ENCODE results near the gene IFIT3. TPM values are rescaled to one million over a fixed set of nuclear protein-coding genes. Genes with fewer than 3 reads are reported as not detected.

The IFIT3 gene
- total and polyA plus RNA-seq, 9 of the 15 experiments (the other 6 are each of a cell fraction or from before 2014, with no cell fraction given): 0.23 to 2.2 (median 0.77) TPM

DNA sequence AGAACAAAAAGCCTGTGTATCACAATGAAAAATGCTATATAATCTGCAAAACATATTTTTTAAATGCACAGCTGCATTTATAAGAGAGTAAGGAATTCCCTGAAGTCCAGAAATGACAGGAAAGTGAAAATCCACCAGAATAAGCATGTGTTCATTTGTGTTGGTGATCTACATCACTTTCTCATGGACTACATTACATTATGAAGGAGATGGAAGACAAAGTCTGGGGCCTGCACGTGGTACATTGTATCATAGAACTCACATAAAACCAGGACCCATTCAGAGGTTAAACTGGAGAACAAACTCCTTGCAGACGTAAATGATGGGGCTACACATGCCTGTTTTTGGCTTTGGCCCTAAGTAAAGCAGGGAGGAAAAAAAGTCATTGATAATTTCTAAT lies 16.4 kb downstream of the IFIT3 start (continued):
- TF ChIP-seq, protein P1, sequence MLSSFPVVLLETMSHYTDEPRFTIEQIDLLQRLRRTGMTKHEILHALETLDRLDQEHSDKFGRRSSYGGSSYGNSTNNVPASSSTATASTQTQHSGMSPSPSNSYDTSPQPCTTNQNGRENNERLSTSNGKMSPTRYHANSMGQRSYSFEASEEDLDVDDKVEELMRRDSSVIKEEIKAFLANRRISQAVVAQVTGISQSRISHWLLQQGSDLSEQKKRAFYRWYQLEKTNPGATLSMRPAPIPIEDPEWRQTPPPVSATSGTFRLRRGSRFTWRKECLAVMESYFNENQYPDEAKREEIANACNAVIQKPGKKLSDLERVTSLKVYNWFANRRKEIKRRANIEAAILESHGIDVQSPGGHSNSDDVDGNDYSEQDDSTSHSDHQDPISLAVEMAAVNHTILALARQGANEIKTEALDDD (IDR thresholded peaks at IDR 0.05): no peak
- TF ChIP-seq POLR2G (IDR thresholded peaks at IDR 0.05; ENCODE audit: low read depth, low read length) (no peak), NCOA1 (IDR thresholded peaks at IDR 0.05; ENCODE audit: low read depth) (no peak), NCOR1 (IDR thresholded peaks at IDR 0.05) (no peak), PRPF4 (IDR thresholded peaks at IDR 0.05; ENCODE audit: insufficient read depth, low read depth, low read length, poor library complexity, severe bottlenecking) (no peak)
- TF ChIP-seq, protein P2, sequence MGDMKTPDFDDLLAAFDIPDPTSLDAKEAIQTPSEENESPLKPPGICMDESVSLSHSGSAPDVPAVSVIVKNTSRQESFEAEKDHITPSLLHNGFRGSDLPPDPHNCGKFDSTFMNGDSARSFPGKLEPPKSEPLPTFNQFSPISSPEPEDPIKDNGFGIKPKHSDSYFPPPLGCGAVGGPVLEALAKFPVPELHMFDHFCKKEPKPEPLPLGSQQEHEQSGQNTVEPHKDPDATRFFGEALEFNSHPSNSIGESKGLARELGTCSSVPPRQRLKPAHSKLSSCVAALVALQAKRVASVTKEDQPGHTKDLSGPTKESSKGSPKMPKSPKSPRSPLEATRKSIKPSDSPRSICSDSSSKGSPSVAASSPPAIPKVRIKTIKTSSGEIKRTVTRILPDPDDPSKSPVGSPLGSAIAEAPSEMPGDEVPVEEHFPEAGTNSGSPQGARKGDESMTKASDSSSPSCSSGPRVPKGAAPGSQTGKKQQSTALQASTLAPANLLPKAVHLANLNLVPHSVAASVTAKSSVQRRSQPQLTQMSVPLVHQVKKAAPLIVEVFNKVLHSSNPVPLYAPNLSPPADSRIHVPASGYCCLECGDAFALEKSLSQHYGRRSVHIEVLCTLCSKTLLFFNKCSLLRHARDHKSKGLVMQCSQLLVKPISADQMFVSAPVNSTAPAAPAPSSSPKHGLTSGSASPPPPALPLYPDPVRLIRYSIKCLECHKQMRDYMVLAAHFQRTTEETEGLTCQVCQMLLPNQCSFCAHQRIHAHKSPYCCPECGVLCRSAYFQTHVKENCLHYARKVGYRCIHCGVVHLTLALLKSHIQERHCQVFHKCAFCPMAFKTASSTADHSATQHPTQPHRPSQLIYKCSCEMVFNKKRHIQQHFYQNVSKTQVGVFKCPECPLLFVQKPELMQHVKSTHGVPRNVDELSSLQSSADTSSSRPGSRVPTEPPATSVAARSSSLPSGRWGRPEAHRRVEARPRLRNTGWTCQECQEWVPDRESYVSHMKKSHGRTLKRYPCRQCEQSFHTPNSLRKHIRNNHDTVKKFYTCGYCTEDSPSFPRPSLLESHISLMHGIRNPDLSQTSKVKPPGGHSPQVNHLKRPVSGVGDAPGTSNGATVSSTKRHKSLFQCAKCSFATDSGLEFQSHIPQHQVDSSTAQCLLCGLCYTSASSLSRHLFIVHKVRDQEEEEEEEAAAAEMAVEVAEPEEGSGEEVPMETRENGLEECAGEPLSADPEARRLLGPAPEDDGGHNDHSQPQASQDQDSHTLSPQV (IDR thresholded peaks at IDR 0.05): no peak

All from K562 (cell line).